DMS114 treated with DMSO at 0.1 percent for 48 hours (cell line): ENCODE results near the gene ACAP2.
"Not testable (repeated sequence)": the region's sequence is repeated elsewhere in the genome, so short reads cannot be mapped to it uniquely, and the experiment has no call there.

Experiments used
- DNase-seq: peaks from one replicate; lab custom pipeline; 2025; ENCODE audit not compliant: unreplicated experiment; lab: John Stamatoyannopoulos, UW

Gene ACAP2

GRCh38 chr3:195394700-195395099, 48.1 kb downstream of the ACAP2 start:
- no peak for DNase-seq

GRCh38 chr3:195394024-195394423, 48.8 kb downstream of the ACAP2 start:
- DNase-seq: no peak

- DNase-seq: no peak
Observed at GRCh38 chr3:195388380-195388779, 54.4 kb downstream of the ACAP2 start.

DNA sequence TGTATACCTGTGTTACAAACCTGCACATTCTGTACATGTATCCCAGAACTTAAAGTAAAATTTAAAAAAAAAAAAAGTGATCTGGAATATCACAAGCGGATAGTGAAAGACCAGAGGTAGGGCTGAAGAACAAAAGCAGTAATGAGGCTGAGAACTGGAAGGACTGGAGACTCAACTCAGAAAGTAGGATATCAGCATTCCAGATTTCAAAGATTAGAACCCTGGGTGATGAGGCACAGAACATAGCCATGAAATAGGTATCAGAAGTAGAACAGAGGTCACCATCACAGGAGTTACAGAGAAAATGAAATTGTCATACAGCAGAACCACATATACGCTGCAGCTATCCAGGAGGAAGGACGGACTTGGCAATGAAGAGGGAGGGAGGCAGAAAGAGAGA, 56.1 kb downstream of the ACAP2 start:
- no peak for DNase-seq

DNA sequence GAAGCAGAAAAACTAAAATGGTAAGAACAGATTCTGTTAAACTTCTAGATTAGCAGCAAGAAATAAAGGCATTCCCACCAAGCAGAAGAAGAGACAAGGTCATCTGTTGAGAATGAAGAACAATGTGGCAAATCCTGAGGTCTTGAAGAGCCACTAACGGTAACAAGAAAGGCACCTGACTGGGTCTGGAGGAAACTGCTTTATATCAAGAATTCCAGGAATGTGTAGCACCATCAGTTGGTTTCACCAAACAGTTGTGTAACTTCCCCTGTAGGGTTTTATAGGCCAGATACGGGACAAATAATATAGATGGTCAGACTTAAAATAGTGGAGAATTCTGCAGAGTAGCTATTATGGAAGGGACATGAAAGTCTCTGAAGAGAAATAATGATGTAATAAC, 57.3 kb downstream of the ACAP2 start:
- DNase-seq: no peak

GRCh38 chr3:195384952-195385351, 57.9 kb downstream of the ACAP2 start:
- no peak for DNase-seq

DNA sequence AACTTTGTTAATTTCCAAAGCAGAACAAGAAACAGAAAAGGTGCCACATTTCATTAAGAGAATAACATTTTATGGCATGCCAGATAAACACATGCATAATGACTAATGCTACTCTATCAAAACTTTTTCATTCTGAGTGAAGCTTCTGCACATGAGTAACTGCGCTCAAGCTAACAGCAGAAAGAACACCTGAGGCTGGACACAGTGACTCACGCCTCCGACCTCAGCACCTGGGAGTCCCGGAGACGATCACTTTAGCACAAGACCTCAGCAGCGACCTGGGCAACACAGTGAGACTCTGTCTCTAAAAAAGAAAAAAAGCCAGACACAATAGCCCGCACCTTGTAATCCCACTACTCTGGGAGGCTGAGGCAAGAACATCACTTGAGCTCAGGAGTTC, 70.6 kb downstream of the ACAP2 start:
- DNase-seq: no peak

GRCh38 chr3:195366200-195366925, 76.5 kb downstream of the ACAP2 start:
- DNase-seq: no peak

GRCh38 chr3:195365371-195365770, 77.4 kb downstream of the ACAP2 start:
- no peak for DNase-seq

DNA sequence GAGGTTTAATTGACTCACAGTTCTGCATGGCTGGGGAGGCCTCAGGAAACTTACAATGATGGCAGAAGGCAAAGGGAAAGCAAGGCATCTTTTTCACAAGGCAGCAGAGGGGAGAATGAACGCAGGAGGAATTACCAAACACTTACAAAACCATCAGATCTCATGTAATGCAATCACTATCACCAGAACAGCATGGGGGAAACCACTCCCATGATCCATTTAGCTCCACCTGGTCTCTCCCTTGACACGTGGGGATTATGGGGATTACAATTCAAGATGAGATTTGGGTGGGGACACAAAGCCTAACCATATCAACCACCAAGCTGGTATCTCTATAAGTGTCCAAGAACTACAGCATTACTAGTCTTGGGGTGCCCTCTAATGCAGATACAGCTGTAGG, 85.0 kb downstream of the ACAP2 start:
- not testable (repeated sequence) for DNase-seq

DNA sequence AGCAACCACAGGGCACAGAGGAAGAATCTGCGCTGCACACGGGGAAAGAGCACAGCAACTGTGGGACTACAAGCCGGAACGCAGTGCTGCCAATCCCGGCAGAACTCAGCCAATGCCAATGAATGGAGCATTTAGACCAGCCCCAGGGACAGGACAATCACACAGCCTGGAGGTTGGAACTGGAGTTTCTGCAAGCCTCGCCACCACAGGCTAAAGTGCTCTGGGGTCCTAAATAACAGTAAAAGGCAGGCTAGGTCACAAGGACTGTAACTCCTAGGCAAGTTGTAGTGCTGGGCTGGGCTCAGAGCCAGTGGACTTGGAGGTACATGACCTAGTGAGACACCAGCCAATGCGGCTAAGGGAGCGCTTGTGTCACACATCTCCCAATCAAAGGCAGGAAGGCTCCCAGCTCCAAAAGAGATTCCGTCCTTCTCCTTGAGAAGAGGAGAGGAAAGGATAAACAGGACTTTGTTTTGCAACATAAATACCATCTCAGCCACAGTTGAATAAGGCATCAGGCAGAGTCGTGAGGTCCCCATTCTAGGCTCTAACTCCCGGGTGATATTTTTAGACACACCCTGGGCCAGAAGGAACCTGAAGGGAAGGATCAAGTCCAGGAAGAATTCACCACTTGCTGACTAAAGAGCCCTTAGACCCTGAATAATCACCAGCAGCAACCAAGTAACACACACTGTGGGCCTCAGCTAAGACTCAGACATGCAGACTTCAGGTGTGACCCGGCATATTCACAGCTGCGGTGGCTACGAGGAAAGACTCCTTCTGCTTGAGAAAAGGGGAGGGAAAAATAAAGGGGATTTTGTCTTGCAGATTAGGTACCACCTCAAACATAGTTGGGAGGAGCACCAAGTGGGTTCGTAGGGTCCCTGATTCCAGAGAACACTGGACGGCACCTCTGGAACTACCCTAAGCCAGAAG, 86.4 kb downstream of the ACAP2 start:
- no peak for DNase-seq

DNA sequence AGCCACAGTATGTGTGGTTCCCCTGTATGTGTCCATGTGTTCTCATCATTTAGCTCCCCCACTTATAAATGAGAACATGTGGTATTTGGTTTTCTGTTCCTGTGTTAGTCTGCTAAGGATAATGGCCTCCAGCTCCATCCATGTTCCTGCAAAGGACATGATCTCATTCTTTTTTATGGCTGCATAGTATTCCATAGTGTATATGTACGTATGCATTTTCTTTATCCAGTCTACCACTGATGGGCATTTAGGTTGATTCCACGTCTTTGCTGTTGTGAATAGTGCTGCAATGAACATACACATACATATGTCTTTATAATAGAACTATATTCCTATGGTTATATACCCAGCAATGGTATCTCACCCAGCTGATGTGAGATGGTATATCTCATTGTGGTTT, 88.8 kb downstream of the ACAP2 start:
- not testable (repeated sequence) for DNase-seq

- DNase-seq: no peak
Observed at GRCh38 chr3:195352895-195353488, 89.8 kb downstream of the ACAP2 start.

GRCh38 chr3:195348426-195349115, 94.2 kb downstream of the ACAP2 start:
- no peak for DNase-seq

DNA sequence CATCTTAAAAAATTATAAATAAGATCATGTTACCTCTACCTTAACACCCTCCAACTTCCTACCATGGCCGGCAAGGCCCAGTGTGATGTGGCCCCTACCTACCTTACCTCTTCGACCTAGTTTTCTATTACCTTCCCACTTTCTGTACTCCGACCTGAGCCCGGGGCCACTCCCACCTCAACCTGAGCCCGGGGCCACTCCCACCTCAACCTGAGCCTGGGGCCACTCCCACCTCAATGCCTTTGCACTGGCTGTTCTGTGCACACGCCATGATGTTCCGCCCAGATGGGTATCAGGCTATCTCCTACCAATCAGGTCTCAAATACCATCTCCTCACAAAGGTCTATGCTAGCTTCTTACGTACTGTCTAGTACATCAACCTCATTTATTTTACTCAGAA, 105.1 kb downstream of the ACAP2 start:
- DNase-seq: no peak

DNA sequence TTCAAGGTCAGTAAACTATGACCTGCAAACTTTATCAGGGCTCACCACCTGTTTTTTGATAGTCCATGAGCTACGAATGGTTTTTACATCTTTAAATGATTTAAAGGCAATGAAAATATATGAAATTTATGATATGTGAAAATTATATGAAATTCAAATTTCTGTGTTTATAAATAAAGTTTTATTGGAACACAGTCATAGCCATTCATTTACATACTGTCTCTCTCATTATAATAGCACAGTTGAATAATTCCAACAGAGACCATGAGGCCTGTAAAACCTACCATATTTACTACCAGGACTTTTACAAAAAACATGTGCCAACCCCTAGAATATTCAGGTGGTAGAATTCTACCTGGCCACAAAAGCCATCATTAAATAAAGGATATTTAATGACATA, 107.9 kb downstream of the ACAP2 start:
- no peak for DNase-seq

DNA sequence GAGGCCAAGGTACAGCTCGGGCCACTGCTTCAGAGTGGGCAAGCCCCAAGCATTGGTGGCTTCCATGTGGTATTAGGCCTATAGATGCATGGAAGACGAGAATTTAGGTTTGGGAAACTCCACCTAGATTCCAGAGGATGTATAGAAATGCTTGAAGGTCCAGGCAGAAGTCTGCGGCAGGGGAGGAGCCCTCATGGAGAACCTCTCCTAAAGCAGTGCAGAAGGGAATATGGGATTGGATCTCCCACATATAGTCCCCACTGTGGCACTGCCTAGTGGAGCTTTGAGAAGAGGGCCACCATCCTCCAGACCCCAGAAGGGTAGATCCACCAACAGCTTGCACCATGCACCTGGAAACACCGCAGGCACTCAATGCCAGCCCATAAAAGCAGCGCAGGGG, 123.8 kb downstream of the ACAP2 start:
- no peak for DNase-seq

DNA sequence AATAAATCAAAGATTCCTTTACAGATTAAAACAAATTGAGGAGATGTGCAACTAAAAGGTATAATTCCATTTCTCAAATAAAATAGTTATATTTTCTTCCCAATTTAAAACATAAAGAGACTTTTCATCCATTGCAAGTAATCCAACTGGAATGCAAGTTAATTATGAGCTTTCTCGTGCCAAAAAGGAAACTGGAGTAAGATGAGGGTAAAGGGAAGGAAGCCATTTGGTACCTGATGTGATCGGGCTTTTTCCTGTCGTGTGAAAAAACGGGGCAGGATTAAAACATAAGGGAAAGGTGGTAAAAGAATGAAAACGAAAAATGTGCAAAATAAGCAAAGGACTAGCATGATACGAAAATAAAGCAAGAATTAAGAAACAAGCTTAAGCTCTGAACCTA, 130.1 kb downstream of the ACAP2 start:
- no peak for DNase-seq

DNA sequence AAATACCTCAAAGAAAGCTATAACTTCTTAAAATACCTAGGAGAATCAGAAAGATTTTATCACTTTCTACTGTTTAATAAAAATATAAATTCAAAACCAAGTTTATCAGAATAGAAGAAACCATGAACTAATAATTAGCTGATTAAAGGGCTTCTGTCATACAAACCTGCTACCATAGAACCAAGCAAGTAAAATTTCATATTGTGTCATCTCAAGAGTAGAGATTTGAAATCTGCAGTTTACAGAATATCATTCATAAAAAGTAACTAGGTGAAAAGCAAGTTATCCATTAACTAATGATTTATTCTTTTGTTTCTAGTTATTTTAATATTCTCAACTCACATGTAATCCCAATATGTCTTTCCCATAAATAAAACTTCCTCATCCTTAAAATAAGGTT, 135.1 kb downstream of the ACAP2 start:
- DNase-seq: no peak

- DNase-seq: no peak
Observed at GRCh38 chr3:195306369-195306768, 136.5 kb downstream of the ACAP2 start.

DNA sequence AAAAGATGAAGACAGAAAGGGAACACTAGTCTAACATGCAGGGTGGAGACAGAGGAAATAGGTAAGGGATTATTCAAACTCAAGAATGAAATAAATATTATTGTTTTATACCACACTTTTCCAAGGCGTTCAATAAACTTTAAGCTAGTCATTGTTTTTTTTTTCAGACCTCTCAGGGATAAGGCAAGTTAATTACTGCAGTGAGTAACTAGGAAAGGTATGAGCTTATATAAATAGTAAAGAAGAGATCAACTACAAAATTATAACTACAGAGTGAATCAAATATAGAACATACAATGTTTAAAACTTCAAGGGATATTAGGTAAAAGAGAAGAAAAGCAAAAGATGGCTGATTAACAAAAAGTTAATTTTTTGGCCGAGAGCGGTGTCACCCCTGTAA, 140.4 kb downstream of the ACAP2 start:
- DNase-seq: no peak
